ENCODE measurements around the gene ACBD6.

ACBD6 gene

GRCh38 chr1:180275726-180276125 is 226.7 kb downstream of the ACBD6 start:
- TF ChIP-seq CTCF (IDR thresholded peaks at IDR 0.05; ENCODE audit: low read depth, low read length): no peak

GRCh38 chr1:180274221-180274620 is 228.2 kb downstream of the ACBD6 start:
- no peak overlapping the region for H3K4me3 ChIP-seq (ENCODE audit: low read depth, low read length)
- TF ChIP-seq CTCF (IDR thresholded peaks at IDR 0.05; ENCODE audit: low read depth, low read length): no peak

More at GRCh38 chr1:180275726-180276125, 226.7 kb downstream of the ACBD6 start:
- no peak overlapping the region for H3K4me3 ChIP-seq (ENCODE audit: low read depth, low read length)

- no peak overlapping the region for H3K4me3 ChIP-seq (ENCODE audit: low read depth, low read length)
- no peak for TF ChIP-seq CTCF (IDR thresholded peaks at IDR 0.05; ENCODE audit: low read depth, low read length)
Measured at GRCh38 chr1:180273066-180273465, 229.3 kb downstream of the ACBD6 start.

- TF ChIP-seq CTCF (IDR thresholded peaks at IDR 0.05; ENCODE audit: low read depth, low read length): no peak
- no peak overlapping the region for H3K4me3 ChIP-seq (ENCODE audit: low read depth, low read length)
Measured at GRCh38 chr1:180272395-180272794, 230.0 kb downstream of the ACBD6 start.

- H3K4me3 ChIP-seq (ENCODE audit: low read depth, low read length): no peak overlapping the region
- no peak for TF ChIP-seq CTCF (IDR thresholded peaks at IDR 0.05; ENCODE audit: low read depth, low read length)
Measured at GRCh38 chr1:180271272-180272255, 230.8 kb downstream of the ACBD6 start.

GRCh38 chr1:180270530-180271271 is 231.7 kb downstream of the ACBD6 start:
- no peak overlapping the region for H3K4me3 ChIP-seq (ENCODE audit: low read depth, low read length)
- TF ChIP-seq CTCF (IDR thresholded peaks at IDR 0.05; ENCODE audit: low read depth, low read length): no peak
